Fibroblast of lung (primary cell): ENCODE measurements around the gene HHAT. TPM values are rescaled to one million over a fixed set of nuclear protein-coding genes. Genes with fewer than 3 reads are reported as not detected.
A peak's percentile ranks its signal among the peaks of the same experiment; 100 is the strongest.

Experiments used
- DNase-seq, 2 donors: peaks; one replicate each; pipeline versions ENCODE4 v3.0.0 to v3.0.0-alpha.2; 2010; ENCODE audit warnings: low read depth in 2 of 2
- H2AFZ ChIP-seq: 2 replicates; pipeline ENCODE4 v1.5.1; 2012; ENCODE audit warnings: low read length, control low read depth, inconsistent platforms
- H3K27ac ChIP-seq: 2 replicates; pipeline ENCODE4 v1.5.1; 2011; ENCODE audit warnings: low read length, control low read depth; ENCODE audit not compliant: insufficient read depth
- H3K27me3 ChIP-seq: 2 replicates; pipeline ENCODE4 v1.5.1; 2011; ENCODE audit warnings: mild to moderate bottlenecking, low read length; ENCODE audit not compliant: control insufficient read depth, insufficient read depth
- H3K36me3 ChIP-seq: 2 replicates; pipeline ENCODE4 v1.5.1; 2011; ENCODE audit warnings: low read length; ENCODE audit not compliant: control insufficient read depth, insufficient read depth
- H3K4me1 ChIP-seq: 2 replicates; pipeline ENCODE4 v1.5.1; 2011; ENCODE audit warnings: low read length; ENCODE audit not compliant: control insufficient read depth, insufficient read depth; ENCODE audit errors: extremely low read depth
- H3K4me2 ChIP-seq: 2 replicates; pipeline ENCODE4 v1.5.1; 2011; ENCODE audit warnings: low read length, control low read depth; ENCODE audit not compliant: insufficient read depth; ENCODE audit errors: extremely low read depth
- H3K4me3 ChIP-seq, 4 experiments: fragments of 200-600 bp in 1 of 4; sonication (generic) in 1 of 4; replicated peaks in 1 of 4; 2 replicates each; pipeline ENCODE4 v1.5.1; 2011 to 2016; ENCODE audit warnings: low read length in 4 of 4, low read depth in 3 of 4, mild to moderate bottlenecking in 3 of 4, control low read depth in 2 of 4, inconsistent platforms in 1 of 4, mixed read lengths in 1 of 4; ENCODE audit not compliant: insufficient read depth in 1 of 4; ENCODE audit errors: control extremely low read depth in 1 of 4
- H3K79me2 ChIP-seq: 2 replicates; pipeline ENCODE4 v1.5.1; 2012; ENCODE audit warnings: mild to moderate bottlenecking, low read length, inconsistent platforms; ENCODE audit not compliant: control insufficient read depth, insufficient read depth
- H3K9ac ChIP-seq: 2 replicates; pipeline ENCODE4 v1.5.1; 2011; ENCODE audit warnings: mild to moderate bottlenecking, low read length, control low read depth; ENCODE audit not compliant: insufficient read depth
- H3K9me3 ChIP-seq: 2 replicates; pipeline ENCODE4 v1.5.1; 2012; ENCODE audit warnings: low read depth, low read length; ENCODE audit not compliant: control insufficient read depth, insufficient read depth
- H4K20me1 ChIP-seq: 2 replicates; pipeline ENCODE4 v1.5.1; 2011; ENCODE audit warnings: low read length; ENCODE audit not compliant: control insufficient read depth, insufficient read depth; ENCODE audit errors: extremely low read depth
- CTCF ChIP-seq, 2 donors: IDR thresholded peaks in 1 of 2; conservative IDR thresholded peaks in 1 of 2; 1 replicate in 1 of 2; 2 replicates in 1 of 2; pipeline ENCODE4 v1.5.1; 2011 to 2012; ENCODE audit warnings: low read length in 2 of 2, control low read depth in 1 of 2, inconsistent platforms in 1 of 2, low read depth in 1 of 2, mild to moderate bottlenecking in 1 of 2
- EZH2 ChIP-seq: IDR thresholded peaks from 2 replicates; pipeline ENCODE4 v1.5.1; 2012; ENCODE audit warnings: low read length, control low read depth, mild to moderate bottlenecking; ENCODE audit errors: missing control alignments
- polyA plus RNA-seq, 2 donors: library from polyadenylated mRNA; depleted of rRNA in 1 of 2; stranded (reverse) in 1 of 2; unstranded in 1 of 2; fragments of >200 nt; gene quantifications; 2 replicates each; pipeline ENCODE4 v1.2.1, GENCODE V29; 2011 to 2012; ENCODE audit warnings: missing spikeins in 1 of 2
- total RNA-seq: library from RNA; depleted of rRNA; stranded (reverse); fragments of >200 nt; gene quantifications from 2 replicates; pipeline ENCODE4 v1.2.1, GENCODE V29; 2014

The HHAT gene
- total and polyA plus RNA-seq, 2 donors (not counting 1 experiment from before 2014, with no cell fraction given) = 3.6 to 4.8 TPM

DNA sequence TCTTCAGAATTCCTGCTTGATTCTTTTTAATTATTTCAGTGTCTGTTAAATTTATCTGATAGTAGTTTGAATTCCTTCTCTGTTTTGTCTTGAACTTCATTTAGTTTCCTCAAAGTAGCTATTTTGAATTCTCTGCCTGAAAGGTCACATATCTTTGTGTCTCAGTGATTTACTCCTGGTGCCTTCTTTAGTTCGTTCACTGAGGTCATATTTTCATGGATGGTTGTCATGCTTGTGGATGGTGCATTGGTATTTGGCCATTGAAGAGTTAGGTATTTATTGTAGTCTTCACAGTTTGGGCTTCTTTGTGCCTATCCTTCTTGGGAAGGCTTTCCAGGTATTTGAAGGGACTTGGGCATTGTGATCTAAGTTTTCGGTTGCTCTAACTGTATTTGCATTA lies 267.9 kb downstream of the HHAT start:
- H2AFZ ChIP-seq = no peak overlapping the region
- H3K36me3 ChIP-seq = no peaks in the 10 kb centered on the region
- peak overlapping the region; percentile 87 for H3K27ac ChIP-seq
- H3K9me3 ChIP-seq = no peaks in the 10 kb centered on the region
- no peaks in the 10 kb centered on the region for H3K27me3 ChIP-seq
- no peak for DNase-seq
- no peak for TF ChIP-seq EZH2
- TF ChIP-seq CTCF (conservative IDR thresholded peaks at IDR 0.05 in 1 of 2, IDR thresholded peaks at IDR 0.05 in 1 of 2; ENCODE audit: low read depth in 1 of 2, low read length in 2 of 2) = no peak
- no peak overlapping the region for H3K4me2 ChIP-seq
- no peak overlapping the region for H3K4me3 ChIP-seq
- H4K20me1 ChIP-seq = no peaks in the 10 kb centered on the region
- peaks cover 18% of the 10 kb centered on the region for H3K4me1 ChIP-seq
- no peaks in the 10 kb centered on the region for H3K79me2 ChIP-seq
- H3K9ac ChIP-seq = no peak overlapping the region

DNA sequence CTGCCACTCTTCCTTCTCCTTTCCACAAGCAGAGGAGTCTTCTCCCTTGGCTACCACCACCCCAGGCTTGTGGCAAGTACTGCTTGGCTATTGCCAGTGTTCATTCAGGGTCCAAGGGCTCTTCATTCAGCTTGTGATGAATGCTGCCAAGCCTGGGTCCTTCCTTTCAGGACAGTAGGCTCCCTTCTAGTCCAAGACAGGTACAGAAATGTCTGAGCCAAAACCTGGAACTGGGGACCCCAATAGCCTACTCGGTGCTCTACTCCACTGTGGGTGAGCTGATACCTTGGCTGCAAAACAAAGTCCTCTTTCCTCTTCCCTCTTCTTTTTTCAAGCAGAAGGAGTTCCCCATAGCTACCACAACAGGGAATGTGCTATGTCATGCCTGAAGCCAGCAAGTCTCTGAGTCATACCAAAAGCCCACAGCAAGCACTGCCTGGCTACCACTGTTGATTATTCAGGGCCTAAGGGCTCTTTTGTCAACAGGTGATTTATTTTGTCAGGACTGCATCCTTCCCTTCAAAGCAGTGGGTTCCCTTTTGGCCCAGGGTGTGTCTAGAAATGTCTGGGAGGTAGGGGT lies 268.9 kb downstream of the HHAT start:
- no peaks in the 10 kb centered on the region for H4K20me1 ChIP-seq
- peak overlapping the region; percentile 9 for H2AFZ ChIP-seq
- DNase-seq = peak; percentile 90 to 98
- H3K4me1 ChIP-seq = peaks cover 18% of the 10 kb centered on the region
- peak overlapping the region; percentile 48 for H3K9ac ChIP-seq
- H3K27me3 ChIP-seq = no peaks in the 10 kb centered on the region
- H3K4me3 ChIP-seq = no peak overlapping the region
- TF ChIP-seq CTCF (conservative IDR thresholded peaks at IDR 0.05 in 1 of 2, IDR thresholded peaks at IDR 0.05 in 1 of 2; ENCODE audit: low read depth in 1 of 2, low read length in 2 of 2) (no peak), EZH2 (no peak)
- H3K9me3 ChIP-seq = no peaks in the 10 kb centered on the region
- no peaks in the 10 kb centered on the region for H3K36me3 ChIP-seq
- H3K27ac ChIP-seq = peak overlapping the region; percentile 87
- no peaks in the 10 kb centered on the region for H3K79me2 ChIP-seq
- peak overlapping the region; percentile 38 for H3K4me2 ChIP-seq

DNA sequence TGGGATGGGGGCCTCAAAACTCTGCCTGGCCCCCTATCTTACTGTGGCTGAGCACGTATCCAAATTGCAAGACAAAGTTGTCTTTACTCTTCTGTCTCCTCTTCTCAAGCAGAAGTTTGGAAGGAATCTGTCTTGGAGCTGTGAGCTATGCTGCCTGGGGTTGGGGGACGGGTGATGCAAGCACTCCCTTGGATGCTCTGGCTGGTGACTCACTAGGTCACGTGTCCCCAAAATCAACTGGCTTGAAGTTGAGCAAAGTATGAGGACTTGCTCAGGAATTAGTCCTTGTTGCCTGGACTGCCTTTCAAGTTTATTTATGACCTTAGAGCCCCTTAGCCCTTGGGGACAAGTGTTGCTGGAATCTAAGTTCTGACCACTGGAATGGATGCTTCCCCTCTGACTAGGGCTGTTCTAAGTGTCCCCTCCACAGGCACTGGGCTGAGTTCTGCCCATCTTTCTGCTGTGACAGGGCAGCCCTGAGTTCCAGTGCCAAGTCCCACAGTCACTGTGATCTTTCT lies 269.5 kb downstream of the HHAT start:
- peak overlapping the region; percentile 87 for H3K27ac ChIP-seq
- no peak overlapping the region for H2AFZ ChIP-seq
- H3K4me3 ChIP-seq = no peak overlapping the region
- no peaks in the 10 kb centered on the region for H3K27me3 ChIP-seq
- H3K36me3 ChIP-seq = no peaks in the 10 kb centered on the region
- peak overlapping the region; percentile 48 for H3K9ac ChIP-seq
- TF ChIP-seq EZH2 = no peak
- no peak for TF ChIP-seq CTCF (conservative IDR thresholded peaks at IDR 0.05 in 1 of 2, IDR thresholded peaks at IDR 0.05 in 1 of 2; ENCODE audit: low read depth in 1 of 2, low read length in 2 of 2)
- DNase-seq = peak; percentile 95 to 98
- H4K20me1 ChIP-seq = no peaks in the 10 kb centered on the region
- no peaks in the 10 kb centered on the region for H3K79me2 ChIP-seq
- peak overlapping the region; percentile 65 for H3K4me2 ChIP-seq
- H3K9me3 ChIP-seq = no peaks in the 10 kb centered on the region
- H3K4me1 ChIP-seq = peaks cover 18% of the 10 kb centered on the region
